HepG2 (cell line): ENCODE data around the gene SPTAN1. TPM values are rescaled to one million over a fixed set of nuclear protein-coding genes. Genes with fewer than 3 reads are reported as not detected.

Experiments
- KIAA2018 ChIP-seq: sonication (generic); formaldehyde crosslinking; IDR thresholded peaks from 2 replicates; pipeline ENCODE4 v1.5.0; 2020; ENCODE audit warnings: mild to moderate bottlenecking, missing genetic modification reagents, borderline replicate concordance
- MED1 ChIP-seq: sonication (generic); formaldehyde crosslinking; IDR thresholded peaks from 2 replicates; pipeline ENCODE4 v1.4.0; 2020; ENCODE audit warnings: missing genetic modification reagents
- NR2F1 ChIP-seq, 2 experiments: fragments of 450-650 bp in 1 of 2; formaldehyde crosslinking in 1 of 2; IDR thresholded peaks; 2 replicates each; pipeline versions ENCODE4 v1.5.0 to v1.6.1; 2016 to 2020; ENCODE audit warnings: mild to moderate bottlenecking in 1 of 2, missing compliant biosample characterization in 1 of 2, missing genetic modification reagents in 1 of 2, moderate library complexity in 1 of 2
- POLR2AphosphoS2 ChIP-seq: IDR thresholded peaks from 2 replicates; pipeline ENCODE4 v1.6.1; 2011; ENCODE audit warnings: low read depth, low read length, improper control_type of control experiment
- SMARCE1 ChIP-seq: fragments of 450-650 bp; IDR thresholded peaks from 2 replicates; pipeline ENCODE4 v1.6.1; 2017; ENCODE audit warnings: borderline replicate concordance
- STAG1 ChIP-seq: sonication (generic); formaldehyde crosslinking; IDR thresholded peaks from 2 replicates; pipeline ENCODE4 v1.4.0; 2020; ENCODE audit warnings: missing genetic modification reagents
- TAF1 ChIP-seq: sonication (generic); formaldehyde crosslinking; IDR thresholded peaks from 2 replicates; pipeline ENCODE4 v1.4.0; 2020; ENCODE audit warnings: missing genetic modification reagents
- ZBTB14 ChIP-seq: sonication (generic); formaldehyde crosslinking; IDR thresholded peaks from 2 replicates; pipeline ENCODE4 v1.4.0; 2020; ENCODE audit warnings: missing genetic modification reagents
- ZHX1 ChIP-seq: sonication (generic); formaldehyde crosslinking; IDR thresholded peaks from 2 replicates; pipeline ENCODE4 v1.8.1; 2022; ENCODE audit warnings: low read depth, mild to moderate bottlenecking, missing genetic modification reagents
- ZNF235 ChIP-seq: sonication (generic); formaldehyde crosslinking; IDR thresholded peaks from 2 replicates; pipeline ENCODE4 v1.8.1; 2023; ENCODE audit warnings: mild to moderate bottlenecking, missing genetic modification reagents, borderline replicate concordance
- ZNF777 ChIP-seq: sonication (generic); formaldehyde crosslinking; IDR thresholded peaks from 2 replicates; pipeline ENCODE4 v1.4.0; 2020; ENCODE audit warnings: missing genetic modification reagents
- polyA plus RNA-seq, 8 experiments: library from polyadenylated mRNA; depleted of rRNA in 3 of 8; stranded (reverse) in 7 of 8; unstranded in 1 of 8; fragments of >200 nt; fragmentation: Illumina TruSeq in 4 of 8; extraction: Trizol in 4 of 8; gene quantifications; 2 replicates each; pipeline versions ENCODE4 v1.2.1 to v1.2.3, GENCODE V29; 2011 to 2016; ENCODE audit warnings: low read depth in 4 of 8, missing spikeins in 1 of 8, mixed read lengths in 1 of 8; ENCODE audit not compliant: insufficient read depth in 1 of 8
- total RNA-seq, 5 experiments: library from RNA; depleted of rRNA; stranded (reverse); fragments of >200 nt; fragmentation: Illumina TruSeq; extraction: Trizol; gene quantifications; 2 replicates each; pipeline ENCODE4 v1.2.3, GENCODE V29; 2016; ENCODE audit warnings: low read depth in 1 of 5
- TF ChIP-seq, protein P1 (sequence below): sonication (generic); formaldehyde crosslinking; IDR thresholded peaks from 2 replicates; pipeline ENCODE4 v1.4.0; 2020; ENCODE audit warnings: missing genetic modification reagents
- TF ChIP-seq, protein P2 (sequence below): sonication (generic); formaldehyde crosslinking; IDR thresholded peaks from 2 replicates; pipeline ENCODE4 v1.8.0; 2022; ENCODE audit warnings: low read depth, missing genetic modification reagents

SPTAN1 gene
- total and polyA plus RNA-seq, 2 of the 13 experiments (the other 11 are each of a cell fraction or from before 2014, with no cell fraction given): 106 to 111 TPM

GRCh38 chr9:128556926-128557634, 4.7 kb downstream of the SPTAN1 start (continued):
- no peak for TF ChIP-seq KIAA2018
- TF ChIP-seq MED1 (CRISPR knock-in tag): 0 out of 2 replicates have a peak, but pooled peaks have one; percentile 37
- no peak for TF ChIP-seq ZHX1 (CRISPR knock-in tag)
- no peak for TF ChIP-seq ZNF777 (CRISPR knock-in tag)
- no peak for TF ChIP-seq ZNF235
- no peak for TF ChIP-seq ZBTB14 (CRISPR knock-in tag)
- peak in 1 of 2 experiments; percentile 44; a peak in 2 of 4 replicates for TF ChIP-seq NR2F1 (CRISPR knock-in tag; IDR thresholded peaks at IDR 0.05)
- no peak for TF ChIP-seq STAG1 (CRISPR knock-in tag)
- TF ChIP-seq, protein P1, sequence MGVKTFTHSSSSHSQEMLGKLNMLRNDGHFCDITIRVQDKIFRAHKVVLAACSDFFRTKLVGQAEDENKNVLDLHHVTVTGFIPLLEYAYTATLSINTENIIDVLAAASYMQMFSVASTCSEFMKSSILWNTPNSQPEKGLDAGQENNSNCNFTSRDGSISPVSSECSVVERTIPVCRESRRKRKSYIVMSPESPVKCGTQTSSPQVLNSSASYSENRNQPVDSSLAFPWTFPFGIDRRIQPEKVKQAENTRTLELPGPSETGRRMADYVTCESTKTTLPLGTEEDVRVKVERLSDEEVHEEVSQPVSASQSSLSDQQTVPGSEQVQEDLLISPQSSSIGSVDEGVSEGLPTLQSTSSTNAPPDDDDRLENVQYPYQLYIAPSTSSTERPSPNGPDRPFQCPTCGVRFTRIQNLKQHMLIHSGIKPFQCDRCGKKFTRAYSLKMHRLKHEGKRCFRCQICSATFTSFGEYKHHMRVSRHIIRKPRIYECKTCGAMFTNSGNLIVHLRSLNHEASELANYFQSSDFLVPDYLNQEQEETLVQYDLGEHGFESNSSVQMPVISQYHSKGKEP: no peak
- no peak for TF ChIP-seq POLR2AphosphoS2
- no peak for TF ChIP-seq TAF1
- TF ChIP-seq, protein P2, sequence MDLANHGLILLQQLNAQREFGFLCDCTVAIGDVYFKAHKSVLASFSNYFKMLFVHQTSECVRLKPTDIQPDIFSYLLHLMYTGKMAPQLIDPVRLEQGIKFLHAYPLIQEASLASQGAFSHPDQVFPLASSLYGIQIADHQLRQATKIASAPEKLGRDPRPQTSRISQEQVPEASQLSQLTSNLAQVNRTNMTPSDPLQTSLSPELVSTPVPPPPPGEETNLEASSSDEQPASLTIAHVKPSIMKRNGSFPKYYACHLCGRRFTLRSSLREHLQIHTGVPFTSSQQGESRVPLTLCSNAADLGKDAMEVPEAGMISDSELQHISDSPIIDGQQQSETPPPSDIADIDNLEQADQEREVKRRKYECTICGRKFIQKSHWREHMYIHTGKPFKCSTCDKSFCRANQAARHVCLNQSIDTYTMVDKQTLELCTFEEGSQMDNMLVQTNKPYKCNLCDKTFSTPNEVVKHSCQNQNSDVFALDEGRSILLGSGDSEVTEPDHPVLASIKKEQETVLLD (CRISPR knock-in tag): no peak
- no peak for TF ChIP-seq SMARCE1
